Dedifferentiated amniotic fluid mesenchymal stem cell (primary cell): ENCODE results near the gene UNKL.
A peak's percentile ranks its signal among the peaks of the same experiment; 100 is the strongest.

ENCODE experiments used
- DNase-seq: peaks from one replicate; pipeline ENCODE4 v3.0.0-alpha.2; 2016; ENCODE audit errors: extremely low spot score

UNKL gene

GRCh38 chr16:1414532-1415260 is at the start of gene UNKL:
Gene UNKL, minus strand, starts transcription at chr16:1414704. Its CDS starts 13 bp downstream, at chr16:1414691.
- peak; percentile 24 for DNase-seq

- DNase-seq, result no peak
These were observed 46.6 kb upstream of the UNKL start for GRCh38 chr16:1461146-1461545.

- DNase-seq, result no peak
These were observed 46.2 kb upstream of the UNKL start for GRCh38 chr16:1460602-1461138.

GRCh38 chr16:1459967-1460366 is 45.5 kb upstream of the UNKL start:
- no peak for DNase-seq

GRCh38 chr16:1458977-1459341 is 44.5 kb upstream of the UNKL start:
- no peak for DNase-seq

GRCh38 chr16:1458336-1458976 is 44.0 kb upstream of the UNKL start:
- no peak for DNase-seq

- no peak for DNase-seq
These were observed 43.2 kb upstream of the UNKL start for GRCh38 chr16:1457489-1458245.

- DNase-seq, result no peak
These were observed 42.4 kb upstream of the UNKL start for GRCh38 chr16:1456951-1457350.

- no peak for DNase-seq
These were observed 41.0 kb upstream of the UNKL start for GRCh38 chr16:1455190-1456171.

GRCh38 chr16:1454561-1454960 is 40.1 kb upstream of the UNKL start:
- DNase-seq, result no peak

GRCh38 chr16:1453316-1453715 is 38.8 kb upstream of the UNKL start:
- no peak for DNase-seq

GRCh38 chr16:1452530-1452929 is 38.0 kb upstream of the UNKL start:
- DNase-seq, result no peak

GRCh38 chr16:1451702-1452392 is 37.3 kb upstream of the UNKL start:
- no peak for DNase-seq

- DNase-seq, result no peak
These were observed 36.3 kb upstream of the UNKL start for GRCh38 chr16:1450841-1451240.

- DNase-seq, result no peak
These were observed 35.7 kb upstream of the UNKL start for GRCh38 chr16:1450218-1450617.

GRCh38 chr16:1449201-1449788 is 34.8 kb upstream of the UNKL start:
- no peak for DNase-seq

GRCh38 chr16:1448536-1449116 is 34.1 kb upstream of the UNKL start:
- DNase-seq, result no peak

- DNase-seq, result no peak
These were observed 33.5 kb upstream of the UNKL start for GRCh38 chr16:1447965-1448364.

GRCh38 chr16:1446296-1447080 is 32.0 kb upstream of the UNKL start:
- DNase-seq, result no peak
